PC-9 (cell line): ENCODE measurements around the gene DNAH14. TPM values are rescaled to one million over a fixed set of nuclear protein-coding genes. Genes with fewer than 3 reads are reported as not detected.
A peak's percentile ranks its signal among the peaks of the same experiment; 100 is the strongest.
"Not testable (repeated sequence)": the region's sequence is repeated elsewhere in the genome, so short reads cannot be mapped to it uniquely, and the experiment has no call there.

Experiments
- BruUV-seq: library from RNA; stranded (reverse); fragments of 400-500 nt; replicated peaks from 2 replicates; lab custom pipeline; 2021; lab: Mats Ljungman, UMichigan
- CTCF ChIA-PET: fragments of 300-600 bp; sonication (Branson Sonifier 250); formaldehyde crosslinking; loops from one replicate; lab custom pipeline; 2022; ENCODE audit warnings: antibody characterized with exemption; lab: Charles Lee
- POLR2A ChIA-PET: fragments of 300-600 bp; sonication (Branson Sonifier 250); formaldehyde crosslinking; loops from one replicate; lab custom pipeline; 2022; ENCODE audit warnings: antibody characterized with exemption; ENCODE audit not compliant: unreplicated experiment; lab: Charles Lee
- DNase-seq, 2 experiments: peaks; one replicate each; pipeline versions ENCODE4 v3.0.0 to v3.0.0-alpha.2; 2015 to 2022; ENCODE audit warnings: mixed read lengths in 1 of 2
- H2AFZ ChIP-seq: fragments of 200-600 bp; sonication (generic); 2 replicates; pipeline ENCODE4 v1.8.1; 2017; ENCODE audit warnings: antibody characterized with exemption
- H3F3A ChIP-seq: fragments of 200-600 bp; sonication (generic); 2 replicates; pipeline ENCODE4 v1.8.1; 2017; ENCODE audit warnings: antibody characterized with exemption, mild to moderate bottlenecking, low read depth; ENCODE audit not compliant: insufficient read depth
- H3K27ac ChIP-seq: fragments of 200-600 bp; sonication (generic); 2 replicates; pipeline ENCODE4 v1.6.1; 2016; ENCODE audit warnings: mixed run types
- H3K27me3 ChIP-seq: fragments of 200-600 bp; sonication (generic); 2 replicates; pipeline ENCODE4 v1.6.1; 2016; ENCODE audit warnings: low read depth, mixed run types; ENCODE audit not compliant: insufficient read depth
- H3K36me3 ChIP-seq: fragments of 200-600 bp; sonication (generic); 2 replicates; pipeline ENCODE4 v1.6.1; 2016; ENCODE audit warnings: low read depth, mixed run types
- H3K4me1 ChIP-seq: fragments of 200-600 bp; sonication (generic); replicated peaks from 2 replicates; pipeline ENCODE4 v1.6.1; 2016; ENCODE audit warnings: mixed run types; ENCODE audit not compliant: insufficient read depth
- H3K4me2 ChIP-seq: fragments of 200-600 bp; sonication (generic); 2 replicates; pipeline ENCODE4 v1.6.1; 2017; ENCODE audit warnings: mixed run types
- H3K4me3 ChIP-seq: fragments of 200-600 bp; sonication (generic); 2 replicates; pipeline ENCODE4 v1.6.1; 2016; ENCODE audit warnings: mixed run types
- H3K79me2 ChIP-seq: fragments of 200-600 bp; sonication (generic); 2 replicates; pipeline ENCODE4 v1.6.1; 2017; ENCODE audit warnings: low read depth, mixed run types
- H3K9me2 ChIP-seq: fragments of 200-600 bp; sonication (generic); 2 replicates; pipeline ENCODE4 v1.8.1; 2017; ENCODE audit warnings: mild to moderate bottlenecking; ENCODE audit not compliant: insufficient read depth
- H3K9me3 ChIP-seq: fragments of 200-600 bp; sonication (generic); 2 replicates; pipeline ENCODE4 v1.8.1; 2016; ENCODE audit warnings: low read depth; ENCODE audit not compliant: insufficient read depth
- H4K20me1 ChIP-seq: fragments of 200-600 bp; sonication (generic); 2 replicates; pipeline ENCODE4 v1.8.1; 2017; ENCODE audit not compliant: insufficient read depth
- EZH2 ChIP-seq: fragments of 200-600 bp; sonication (generic); IDR thresholded peaks from 2 replicates; pipeline ENCODE4 v1.8.0; 2017; ENCODE audit warnings: antibody characterized with exemption, low read depth
- intact Hi-C: fragments of 100-400 bp; cut with micrococcal nuclease; formaldehyde crosslinking; loops from one replicate; pipeline ENCODE4 v1.10.0; 2022; ENCODE audit not compliant: unreplicated experiment
- total RNA-seq: library from RNA; stranded (reverse); gene quantifications from 2 replicates; pipeline ENCODE4 v1.2.3, GENCODE V29; 2021
- TF ChIP-seq, protein P1 (sequence below): fragments of 200-600 bp; sonication (generic); conservative IDR thresholded peaks from 2 replicates; pipeline ENCODE4 v1.6.1; 2017; ENCODE audit warnings: mixed run types, antibody characterized with exemption, mild to moderate bottlenecking, moderate library complexity

Gene DNAH14
- total RNA-seq, 1 experiment from 2014 or later = 48.8 TPM

DNA sequence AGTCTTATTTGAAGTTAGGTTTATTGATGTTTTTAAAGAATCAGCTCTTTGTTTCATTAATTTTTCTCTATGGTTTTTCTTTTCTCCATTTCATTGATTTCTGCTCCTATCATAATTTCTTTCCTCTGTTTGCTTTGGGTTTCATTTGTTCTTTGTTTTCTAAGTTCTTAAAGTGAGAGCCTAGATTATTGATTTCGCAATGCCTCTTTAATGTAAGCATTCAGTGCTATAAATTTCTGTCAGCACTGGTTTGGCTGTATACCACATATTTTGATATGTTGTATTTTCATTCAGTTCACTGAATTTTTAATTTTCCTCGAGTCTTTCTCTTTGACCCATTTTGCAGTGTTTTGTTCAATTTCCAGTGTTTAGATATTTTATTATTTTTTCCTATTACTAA, 68.7 kb downstream of the DNAH14 start:
- H3F3A ChIP-seq = no peaks in the 10 kb centered on the region
- no peaks in the 10 kb centered on the region for H4K20me1 ChIP-seq
- TF ChIP-seq, protein P1, sequence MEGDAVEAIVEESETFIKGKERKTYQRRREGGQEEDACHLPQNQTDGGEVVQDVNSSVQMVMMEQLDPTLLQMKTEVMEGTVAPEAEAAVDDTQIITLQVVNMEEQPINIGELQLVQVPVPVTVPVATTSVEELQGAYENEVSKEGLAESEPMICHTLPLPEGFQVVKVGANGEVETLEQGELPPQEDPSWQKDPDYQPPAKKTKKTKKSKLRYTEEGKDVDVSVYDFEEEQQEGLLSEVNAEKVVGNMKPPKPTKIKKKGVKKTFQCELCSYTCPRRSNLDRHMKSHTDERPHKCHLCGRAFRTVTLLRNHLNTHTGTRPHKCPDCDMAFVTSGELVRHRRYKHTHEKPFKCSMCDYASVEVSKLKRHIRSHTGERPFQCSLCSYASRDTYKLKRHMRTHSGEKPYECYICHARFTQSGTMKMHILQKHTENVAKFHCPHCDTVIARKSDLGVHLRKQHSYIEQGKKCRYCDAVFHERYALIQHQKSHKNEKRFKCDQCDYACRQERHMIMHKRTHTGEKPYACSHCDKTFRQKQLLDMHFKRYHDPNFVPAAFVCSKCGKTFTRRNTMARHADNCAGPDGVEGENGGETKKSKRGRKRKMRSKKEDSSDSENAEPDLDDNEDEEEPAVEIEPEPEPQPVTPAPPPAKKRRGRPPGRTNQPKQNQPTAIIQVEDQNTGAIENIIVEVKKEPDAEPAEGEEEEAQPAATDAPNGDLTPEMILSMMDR = no peak
- TF ChIP-seq EZH2 = no peak
- ChIA-PET POLR2A (no interaction called here), CTCF (no interaction called here)
- no peak overlapping the region for H3K4me3 ChIP-seq
- no peak overlapping the region for H2AFZ ChIP-seq
- peaks cover 7% of the 10 kb centered on the region; the same call in 1 of the 2 replicates for H3K9me3 ChIP-seq
- H3K27ac ChIP-seq = no peak overlapping the region
- BruUV-seq = no TSS peak
- no peaks in the 10 kb centered on the region for H3K9me2 ChIP-seq
- no peaks in the 10 kb centered on the region for H3K27me3 ChIP-seq
- peaks cover 9% of the 10 kb centered on the region; the same call in 1 of the 2 replicates for H3K36me3 ChIP-seq
- no peak overlapping the region for H3K4me2 ChIP-seq
- no peak for DNase-seq
- H3K4me1 ChIP-seq = no peaks in the 10 kb centered on the region
- no peaks in the 10 kb centered on the region for H3K79me2 ChIP-seq
- intact Hi-C loops = no loop called here

DNA sequence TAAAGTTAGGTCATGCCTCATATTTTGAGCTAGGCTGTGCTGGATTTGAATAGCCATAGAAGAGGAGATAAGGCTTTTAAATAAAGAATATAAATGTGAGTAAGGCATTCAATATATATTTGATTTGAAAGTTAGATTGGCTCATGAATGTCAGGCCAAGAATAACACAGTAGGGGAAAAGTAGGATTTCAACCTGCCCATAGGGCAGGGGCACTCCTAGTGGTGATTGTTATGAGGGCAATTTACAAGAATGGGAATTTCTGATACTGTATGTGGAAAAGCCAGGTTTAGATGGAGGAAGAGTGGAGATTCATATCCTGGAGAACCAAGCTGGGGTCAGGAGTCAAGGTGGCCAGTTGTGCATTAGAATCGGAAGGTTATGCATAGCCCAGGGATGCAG, 74.9 kb downstream of the DNAH14 start:
- Histone ChIP-seq H3K4me2 (no peak overlapping the region), H3K27me3 (no peaks in the 10 kb centered on the region), H3K27ac (no peak overlapping the region), H3K4me3 (no peak overlapping the region), H3F3A (0 out of 2 replicates have a peak, but pooled peaks cover 4% of the 10 kb centered on the region), H3K9me2 (no peaks in the 10 kb centered on the region), H3K79me2 (no peaks in the 10 kb centered on the region), H2AFZ (no peak overlapping the region), H3K36me3 (peaks cover 11% of the 10 kb centered on the region), H3K9me3 (peaks cover 9% of the 10 kb centered on the region; the same call in 1 of the 2 replicates), H4K20me1 (no peaks in the 10 kb centered on the region), H3K4me1 (no peaks in the 10 kb centered on the region)
- CTCF ChIA-PET = no interaction called here
- BruUV-seq = no TSS peak
- no peak for DNase-seq
- TF ChIP-seq EZH2 = no peak
- TF ChIP-seq, protein P1 = peak; percentile 49
- POLR2A ChIA-PET = no interaction called here
- intact Hi-C loops = no loop called here

DNA sequence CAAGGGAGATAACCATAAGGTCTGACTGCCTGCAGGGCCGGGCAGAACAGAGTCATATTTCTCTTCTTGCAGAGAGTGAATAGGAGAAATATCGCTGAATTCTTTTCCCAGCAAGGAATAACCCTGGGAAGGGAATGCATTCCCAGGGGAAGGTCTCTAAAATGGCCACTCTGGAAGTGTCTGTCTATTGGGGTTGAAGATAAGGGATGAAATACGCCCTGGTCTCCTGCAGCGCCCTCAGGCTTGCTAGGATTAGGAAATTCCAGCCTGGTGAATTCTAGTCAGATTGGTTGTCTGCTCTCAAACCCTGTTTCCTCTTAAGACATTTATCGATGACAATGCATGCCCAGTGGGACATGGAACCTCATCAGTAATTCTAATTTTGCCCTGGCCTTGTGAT, 76.9 kb downstream of the DNAH14 start:
- DNase-seq, H3K4me1 ChIP-seq, H3K4me2 ChIP-seq, H3K4me3 ChIP-seq, H3F3A ChIP-seq, H3K79me2 ChIP-seq, H4K20me1 ChIP-seq, BruUV-seq, CTCF ChIA-PET, POLR2A ChIA-PET, intact Hi-C loops, H3K36me3 ChIP-seq, H3K9me2 ChIP-seq, H3K27me3 ChIP-seq, H2AFZ ChIP-seq, H3K27ac ChIP-seq, H3K9me3 ChIP-seq: not testable (repeated sequence)

DNA sequence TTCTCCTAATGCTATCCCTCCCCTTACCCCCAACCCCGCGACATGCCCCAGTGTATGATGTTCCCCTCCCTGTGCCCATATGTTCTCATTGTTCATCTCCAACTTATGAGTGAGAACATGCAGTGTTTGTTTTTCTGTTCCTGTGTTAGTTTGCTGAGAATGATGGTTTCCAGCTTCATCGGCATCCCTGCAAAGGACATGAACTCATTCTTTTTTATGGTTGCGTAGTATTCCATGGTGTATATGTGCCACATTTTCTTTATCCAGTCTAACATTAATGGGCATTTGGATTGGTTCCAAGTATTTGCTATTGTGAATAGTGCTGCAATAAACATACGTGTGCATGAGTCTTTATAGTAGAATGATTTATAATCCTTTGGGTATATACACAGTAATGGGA, 78.6 kb downstream of the DNAH14 start:
- H2AFZ ChIP-seq, H3K27ac ChIP-seq, H4K20me1 ChIP-seq, POLR2A ChIA-PET, H3K4me3 ChIP-seq, H3F3A ChIP-seq, H3K9me3 ChIP-seq, H3K4me2 ChIP-seq, H3K36me3 ChIP-seq, H3K27me3 ChIP-seq, H3K4me1 ChIP-seq, intact Hi-C loops, CTCF ChIA-PET, DNase-seq, BruUV-seq, H3K9me2 ChIP-seq, H3K79me2 ChIP-seq: not testable (repeated sequence)
